Psoas muscle (tissue), 8 donors: Measurements from ENCODE around the gene DNAAF2. TPM values are rescaled to one million over a fixed set of nuclear protein-coding genes. Genes with fewer than 3 reads are reported as not detected.
"Not testable (repeated sequence)": the region's sequence is repeated elsewhere in the genome, so short reads cannot be mapped to it uniquely, and the experiment has no call there.

Experiments
- ATAC-seq, 4 donors: fragments of 200-7000 bp; cut with Tn5 transposase; one replicate each; pipeline ENCODE4 v1.9.1; 2020; ENCODE audit warnings: moderate library complexity in 3 of 4, mild to moderate bottlenecking in 2 of 4
- DNase-seq, 2 donors: peaks; one replicate each; pipeline ENCODE4 v3.0.0-alpha.2; 2020
- H3K27ac ChIP-seq: fragments of 200-600 bp; one replicate; pipeline ENCODE4 v1.8.0; 2022
- H3K27me3 ChIP-seq, 3 donors: fragments of 200-600 bp in 1 of 3; one replicate each; pipeline versions ENCODE4 v1.6.1 to v1.8.0; 2013 to 2022; ENCODE audit warnings: low read length in 2 of 3, mild to moderate bottlenecking in 2 of 3, moderate library complexity in 1 of 3; ENCODE audit not compliant: insufficient read depth in 3 of 3
- H3K36me3 ChIP-seq, 2 donors: fragments of 200-600 bp in 1 of 2; one replicate each; pipeline versions ENCODE4 v1.6.1 to v1.8.0; 2013 to 2022; ENCODE audit warnings: low read depth in 1 of 2, mild to moderate bottlenecking in 1 of 2, moderate library complexity in 1 of 2; ENCODE audit not compliant: insufficient read depth in 1 of 2
- H3K4me1 ChIP-seq: fragments of 200-600 bp; one replicate; pipeline ENCODE4 v1.8.0; 2022
- H3K4me3 ChIP-seq: fragments of 200-600 bp; one replicate; pipeline ENCODE4 v1.8.0; 2022; ENCODE audit warnings: mild to moderate bottlenecking
- H3K9me3 ChIP-seq: fragments of 200-600 bp; one replicate; pipeline ENCODE4 v1.8.0; 2022
- CTCF ChIP-seq: fragments of 200-600 bp; IDR thresholded peaks from one replicate; pipeline ENCODE4 v1.8.0; 2022; ENCODE audit warnings: antibody characterized with exemption
- WGBS, 3 donors: extraction: QIAGEN DNeasy Blood & Tissue Kit; methylation state at CpG; one replicate each; pipeline versions ENCODE4 v1.1.6 to v1.1.7; 2013; 5-methylcytosine and 5-hydroxymethylcytosine counted together
- intact Hi-C, 2 donors: fragments of 100-400 bp; cut with DNase I; formaldehyde crosslinking; loops; one replicate each; pipeline versions ENCODE4 v1.11.0 to v1.14.2; 2022
- polyA plus RNA-seq, 3 donors: library from polyadenylated mRNA; stranded (reverse); fragments of 200-250 nt; gene quantifications; one replicate each; pipeline ENCODE4 v1.2.3, GENCODE V29; 2013
- total RNA-seq, 4 donors: library from RNA; stranded (reverse); fragmentation: NEBNext Ultra II Directional in 2 of 4; extraction: Animal tissue kit (Norgen Biotek cat#: 25700) in 2 of 4; gene quantifications; one replicate each; pipeline versions ENCODE4 v1.2.1 to v1.2.4, GENCODE V29; 2021 to 2023
- donor health status: healthy with polysubstance abuse.
- donor health status: DM: no; HTN: no; CAD: no; lungs with moderate emphysema.
- donor health status: Bipolar disorder and iron deficiency.
- donor health status: healthy.
- donor health status: DM: yes; HTN: yes; CAD: no.
- donor health status: DM: no; HTN: no; CAD: no.
- donor health status: DM: no; HTN: no; CAD: no.
- donor health status: DM: yes; HTN: yes; CAD: no.

The DNAAF2 gene
- total and polyA plus RNA-seq, 7 donors = 4.0 to 10.6 (median 6.0) TPM

- Histone ChIP-seq H3K9me3 (no peaks in the 10 kb centered on the region), H3K27ac (no peak overlapping the region), H3K4me1 (no peaks in the 10 kb centered on the region), H3K4me3 (no peak overlapping the region), H3K27me3 (no peaks in the 10 kb centered on the region), H3K36me3 (no peaks in the 10 kb centered on the region)
- no peak for DNase-seq
- WGBS, 3 donors = 94 to 96% (median 95%) methylated on average over 2 of the region's 2 CpGs
- no peak for ATAC-seq
- intact Hi-C loops = no loop called here
- TF ChIP-seq CTCF = no peak
These were observed 38.5 kb upstream of the DNAAF2 start for GRCh38 chr14:49673586-49673985.

GRCh38 chr14:49670475-49670874, 35.4 kb upstream of the DNAAF2 start:
- Histone ChIP-seq H3K27me3 (no peaks in the 10 kb centered on the region), H3K36me3 (no peaks in the 10 kb centered on the region), H3K27ac (no peak overlapping the region), H3K4me3 (no peak overlapping the region), H3K4me1 (no peaks in the 10 kb centered on the region), H3K9me3 (no peaks in the 10 kb centered on the region)
- no peak for TF ChIP-seq CTCF
- no peak for ATAC-seq
- intact Hi-C loops = no loop called here
- DNase-seq = no peak

- DNase-seq = no peak
- H3K4me3 ChIP-seq = no peak overlapping the region
- ATAC-seq = no peak
- H3K4me1 ChIP-seq = no peaks in the 10 kb centered on the region
- no peak for TF ChIP-seq CTCF
- no peaks in the 10 kb centered on the region for H3K9me3 ChIP-seq
- intact Hi-C loops = no loop called here
- no peak overlapping the region for H3K27ac ChIP-seq
- WGBS, 3 donors = 90 to 96% (median 95%) methylated on average over 2 of the region's 2 CpGs
- H3K27me3 ChIP-seq = no peaks in the 10 kb centered on the region
- H3K36me3 ChIP-seq = no peaks in the 10 kb centered on the region
These were observed 24.7 kb upstream of the DNAAF2 start for GRCh38 chr14:49659526-49660455.

GRCh38 chr14:49657500-49657899, 22.5 kb upstream of the DNAAF2 start:
- 50 to 76% (median 65%) methylated on average over 6 of the region's 6 CpGs for WGBS, 3 donors
- H3K4me1 ChIP-seq, H3K4me3 ChIP-seq, DNase-seq, intact Hi-C loops, H3K27ac ChIP-seq, H3K9me3 ChIP-seq, H3K27me3 ChIP-seq, H3K36me3 ChIP-seq: not testable (repeated sequence)
- peak in 1 of 4 donors; percentile 30 for ATAC-seq

- no peaks in the 10 kb centered on the region for H3K27me3 ChIP-seq
- DNase-seq = no peak
- H3K9me3 ChIP-seq = no peaks in the 10 kb centered on the region
- no peaks in the 10 kb centered on the region for H3K36me3 ChIP-seq
- intact Hi-C loops = no loop called here
- 93 to 98% (median 96%) methylated on average over 3 of the region's 3 CpGs for WGBS, 3 donors
- no peaks in the 10 kb centered on the region for H3K4me1 ChIP-seq
- H3K4me3 ChIP-seq = no peak overlapping the region
- ATAC-seq = no peak
- TF ChIP-seq CTCF = no peak
- no peak overlapping the region for H3K27ac ChIP-seq
These were observed 19.5 kb upstream of the DNAAF2 start for GRCh38 chr14:49654511-49654910.
